PC-3 (cell line): ENCODE results near the gene VPS35. TPM values are rescaled to one million over a fixed set of nuclear protein-coding genes. Genes with fewer than 3 reads are reported as not detected.

Source experiments
- ATAC-seq: fragments of 200-7000 bp; cut with Tn5 transposase; 2 replicates; pipeline ENCODE4 v1.9.1; 2020; ENCODE audit warnings: mild to moderate bottlenecking, moderate library complexity
- BruUV-seq: library from RNA; stranded (reverse); fragments of 400-500 nt; replicated peaks from 2 replicates; lab custom pipeline; 2021; lab: Mats Ljungman, UMichigan
- CTCF ChIA-PET: fragments of 300-600 bp; sonication (Branson Sonifier 250); formaldehyde crosslinking; loops from one replicate; lab custom pipeline; 2022; ENCODE audit warnings: antibody characterized with exemption; lab: Charles Lee
- POLR2A ChIA-PET: fragments of 300-600 bp; sonication (Branson Sonifier 250); formaldehyde crosslinking; loops from one replicate; lab custom pipeline; 2022; ENCODE audit warnings: antibody characterized with exemption; ENCODE audit not compliant: unreplicated experiment; lab: Charles Lee
- DNase-seq: peaks from one replicate; pipeline ENCODE4 v3.0.0-alpha.2; 2015
- H2AFZ ChIP-seq: fragments of 300-600 bp; sonication (generic); 2 replicates; pipeline ENCODE4 v1.6.0; 2016; ENCODE audit warnings: antibody characterized with exemption, low read length
- H3F3A ChIP-seq: fragments of 300-600 bp; sonication (generic); one replicate; pipeline ENCODE4 v1.6.0; 2017; ENCODE audit warnings: antibody characterized with exemption, low read length, control low read depth, mild to moderate bottlenecking; ENCODE audit not compliant: unreplicated experiment
- H3K27ac ChIP-seq: fragments of 300-600 bp; sonication (generic); 2 replicates; pipeline ENCODE4 v1.5.1; 2016; ENCODE audit warnings: mild to moderate bottlenecking, low read length
- H3K27me3 ChIP-seq: fragments of 300-600 bp; sonication (generic); 2 replicates; pipeline ENCODE4 v1.6.1; 2016; ENCODE audit warnings: low read length, mixed read lengths
- H3K36me3 ChIP-seq: fragments of 300-600 bp; sonication (generic); 2 replicates; pipeline ENCODE4 v1.6.1; 2016; ENCODE audit warnings: low read depth, mixed run types, low read length, mixed read lengths
- H3K4me1 ChIP-seq: fragments of 300-600 bp; sonication (generic); 2 replicates; pipeline ENCODE4 v1.5.1; 2016; ENCODE audit warnings: low read length; ENCODE audit not compliant: insufficient read depth
- H3K4me2 ChIP-seq: fragments of 300-600 bp; sonication (generic); 2 replicates; pipeline ENCODE4 v1.6.0; 2016; ENCODE audit warnings: low read length
- H3K4me3 ChIP-seq: fragments of 300-600 bp; sonication (generic); 2 replicates; pipeline ENCODE4 v1.5.1; 2016; ENCODE audit warnings: mild to moderate bottlenecking, low read length, mixed read lengths
- H3K79me2 ChIP-seq: fragments of 300-600 bp; sonication (generic); 2 replicates; pipeline ENCODE4 v1.6.1; 2017; ENCODE audit warnings: low read length, mixed read lengths
- H3K9ac ChIP-seq: fragments of 300-600 bp; sonication (generic); 2 replicates; pipeline ENCODE4 v1.6.0; 2016; ENCODE audit warnings: mild to moderate bottlenecking, low read length
- H3K9me2 ChIP-seq: fragments of 300-600 bp; sonication (generic); replicated peaks from 2 replicates; pipeline ENCODE4 v1.6.1; 2016; ENCODE audit warnings: mixed run types, low read length, mixed read lengths
- H3K9me3 ChIP-seq: fragments of 300-600 bp; sonication (generic); 2 replicates; pipeline ENCODE4 v1.6.1; 2016; ENCODE audit warnings: low read length, mixed read lengths
- H4K20me1 ChIP-seq: fragments of 300-600 bp; sonication (generic); 2 replicates; pipeline ENCODE4 v1.6.1; 2016; ENCODE audit warnings: low read length, mixed read lengths
- EZH2 ChIP-seq: fragments of 300-600 bp; sonication (generic); IDR thresholded peaks from one replicate; pipeline ENCODE4 v1.6.1; 2017; ENCODE audit warnings: antibody characterized with exemption, mild to moderate bottlenecking, low read length; ENCODE audit not compliant: unreplicated experiment
- EZH2phosphoT487 ChIP-seq: fragments of 300-600 bp; sonication (generic); IDR thresholded peaks from 2 replicates; pipeline ENCODE4 v1.6.1; 2018; ENCODE audit warnings: mild to moderate bottlenecking, antibody characterized with exemption, low read length, borderline replicate concordance
- intact Hi-C: fragments of 100-400 bp; cut with micrococcal nuclease; formaldehyde crosslinking; loops from 2 replicates; pipeline ENCODE4 v1.9.0; 2023
- total RNA-seq: library from RNA; depleted of rRNA; stranded (reverse); fragments of >200 nt; gene quantifications from 2 replicates; pipeline ENCODE4 v1.2.3, GENCODE V29; 2014
- TF ChIP-seq, protein P1 (sequence below): fragments of 300-600 bp; sonication (generic); conservative IDR thresholded peaks from 2 replicates; pipeline ENCODE4 v1.5.1; 2017; ENCODE audit warnings: antibody characterized with exemption, low read depth, mild to moderate bottlenecking, low read length

The VPS35 gene
- total RNA-seq, 1 experiment from 2014 or later = 39.3 TPM

GRCh38 chr16:46651305-46651704 lies 37.7 kb downstream of the VPS35 start:
- Histone ChIP-seq H3K4me1 (no peaks in the 10 kb centered on the region), H3K4me2 (no peak overlapping the region), H3K9me3 (no peaks in the 10 kb centered on the region), H3K4me3 (no peak overlapping the region), H3K9ac (no peak overlapping the region), H3K9me2 (no peaks in the 10 kb centered on the region), H3K27me3 (no peaks in the 10 kb centered on the region), H3K36me3 (no peaks in the 10 kb centered on the region), H3K27ac (no peak overlapping the region), H4K20me1 (no peaks in the 10 kb centered on the region), H2AFZ (no peak overlapping the region), H3K79me2 (no peaks in the 10 kb centered on the region), H3F3A (no peaks in the 10 kb centered on the region)
- no peak for DNase-seq
- intact Hi-C loops = no loop called here
- no TSS peak for BruUV-seq
- ChIA-PET CTCF (no interaction called here), POLR2A (interaction anchor here (0.6 kb wide), 1 partner anchor 76 kb away, joined by 6 read pairs; no protein-coding TSS in a partner anchor)
- TF ChIP-seq EZH2 (no peak), EZH2phosphoT487 (no peak)
- TF ChIP-seq, protein P1, sequence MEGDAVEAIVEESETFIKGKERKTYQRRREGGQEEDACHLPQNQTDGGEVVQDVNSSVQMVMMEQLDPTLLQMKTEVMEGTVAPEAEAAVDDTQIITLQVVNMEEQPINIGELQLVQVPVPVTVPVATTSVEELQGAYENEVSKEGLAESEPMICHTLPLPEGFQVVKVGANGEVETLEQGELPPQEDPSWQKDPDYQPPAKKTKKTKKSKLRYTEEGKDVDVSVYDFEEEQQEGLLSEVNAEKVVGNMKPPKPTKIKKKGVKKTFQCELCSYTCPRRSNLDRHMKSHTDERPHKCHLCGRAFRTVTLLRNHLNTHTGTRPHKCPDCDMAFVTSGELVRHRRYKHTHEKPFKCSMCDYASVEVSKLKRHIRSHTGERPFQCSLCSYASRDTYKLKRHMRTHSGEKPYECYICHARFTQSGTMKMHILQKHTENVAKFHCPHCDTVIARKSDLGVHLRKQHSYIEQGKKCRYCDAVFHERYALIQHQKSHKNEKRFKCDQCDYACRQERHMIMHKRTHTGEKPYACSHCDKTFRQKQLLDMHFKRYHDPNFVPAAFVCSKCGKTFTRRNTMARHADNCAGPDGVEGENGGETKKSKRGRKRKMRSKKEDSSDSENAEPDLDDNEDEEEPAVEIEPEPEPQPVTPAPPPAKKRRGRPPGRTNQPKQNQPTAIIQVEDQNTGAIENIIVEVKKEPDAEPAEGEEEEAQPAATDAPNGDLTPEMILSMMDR = no peak
- ATAC-seq = no peak

GRCh38 chr16:46650254-46650623 lies 38.7 kb downstream of the VPS35 start:
- H2AFZ ChIP-seq = no peak overlapping the region
- no peaks in the 10 kb centered on the region for H3F3A ChIP-seq
- intact Hi-C loops = no loop called here
- ATAC-seq (no peak), DNase-seq (no peak)
- H3K4me1 ChIP-seq = no peaks in the 10 kb centered on the region
- no peak overlapping the region for H3K4me3 ChIP-seq
- H3K27me3 ChIP-seq = no peaks in the 10 kb centered on the region
- H3K4me2 ChIP-seq = no peak overlapping the region
- TF ChIP-seq, protein P1 = no peak
- TF ChIP-seq EZH2 (no peak), EZH2phosphoT487 (no peak)
- H3K9me2 ChIP-seq = no peaks in the 10 kb centered on the region
- POLR2A ChIA-PET = no interaction called here
- no peaks in the 10 kb centered on the region for H3K36me3 ChIP-seq
- BruUV-seq = no TSS peak
- H3K9ac ChIP-seq = no peak overlapping the region
- CTCF ChIA-PET = no interaction called here
- no peaks in the 10 kb centered on the region for H3K79me2 ChIP-seq
- H3K27ac ChIP-seq = no peak overlapping the region
- H4K20me1 ChIP-seq = no peaks in the 10 kb centered on the region
- no peaks in the 10 kb centered on the region for H3K9me3 ChIP-seq

GRCh38 chr16:46649588-46650253 lies 39.3 kb downstream of the VPS35 start:
- H3F3A ChIP-seq = no peaks in the 10 kb centered on the region
- no peak overlapping the region for H2AFZ ChIP-seq
- H3K9ac ChIP-seq = no peak overlapping the region
- DNase-seq (no peak), ATAC-seq (no peak)
- ChIA-PET CTCF (no interaction called here), POLR2A (no interaction called here)
- TF ChIP-seq, protein P1 = no peak
- no peak for TF ChIP-seq EZH2phosphoT487
- TF ChIP-seq EZH2 = no peak
- H3K79me2 ChIP-seq = no peaks in the 10 kb centered on the region
- H3K27ac ChIP-seq = no peak overlapping the region
- no peak overlapping the region for H3K4me2 ChIP-seq
- intact Hi-C loops = no loop called here
- no peaks in the 10 kb centered on the region for H3K27me3 ChIP-seq
- no peaks in the 10 kb centered on the region for H3K36me3 ChIP-seq
- no TSS peak for BruUV-seq
- no peaks in the 10 kb centered on the region for H3K4me1 ChIP-seq
- no peaks in the 10 kb centered on the region for H4K20me1 ChIP-seq
- H3K9me2 ChIP-seq = no peaks in the 10 kb centered on the region
- no peaks in the 10 kb centered on the region for H3K9me3 ChIP-seq
- H3K4me3 ChIP-seq = no peak overlapping the region
